Measurements from ENCODE around the gene MYBPHL.
"Not testable (repeated sequence)": the region's sequence is repeated elsewhere in the genome, so short reads cannot be mapped to it uniquely, and the experiment has no call there.

Gene MYBPHL

GRCh38 chr1:109306832-109307273, at the start of gene MYBPHL:
Gene MYBPHL, minus strand, starts transcription at chr1:109307011. Its CDS starts 20 bp downstream, at chr1:109306991.
- DNase-seq: no peak

GRCh38 chr1:109356505-109356904, 49.7 kb upstream of the MYBPHL start:
- no peak for DNase-seq

- DNase-seq: no peak
Measured at GRCh38 chr1:109354929-109355328, 48.1 kb upstream of the MYBPHL start.

GRCh38 chr1:109351457-109351856, 44.6 kb upstream of the MYBPHL start:
- DNase-seq: no peak

GRCh38 chr1:109350655-109351054, 43.8 kb upstream of the MYBPHL start:
- DNase-seq: no peak

- DNase-seq: no peak
Measured at GRCh38 chr1:109350182-109350581, 43.4 kb upstream of the MYBPHL start.

- no peak for DNase-seq
Measured at GRCh38 chr1:109347511-109347910, 40.7 kb upstream of the MYBPHL start.

GRCh38 chr1:109341944-109342930, 35.4 kb upstream of the MYBPHL start:
- DNase-seq: no peak

GRCh38 chr1:109338608-109339007, 31.8 kb upstream of the MYBPHL start:
- DNase-seq: no peak

- no peak for DNase-seq
Measured at GRCh38 chr1:109338091-109338490, 31.3 kb upstream of the MYBPHL start.

GRCh38 chr1:109335091-109335490, 28.3 kb upstream of the MYBPHL start:
- DNase-seq: no peak

- no peak for DNase-seq
Measured at GRCh38 chr1:109331113-109331512, 24.3 kb upstream of the MYBPHL start.

- DNase-seq: no peak
Measured at GRCh38 chr1:109327285-109327684, 20.5 kb upstream of the MYBPHL start.

GRCh38 chr1:109322974-109323373, 16.2 kb upstream of the MYBPHL start:
- DNase-seq: no peak

GRCh38 chr1:109319114-109319513, 12.3 kb upstream of the MYBPHL start:
- no peak for DNase-seq

GRCh38 chr1:109316506-109316905, 9.7 kb upstream of the MYBPHL start:
- DNase-seq: no peak

GRCh38 chr1:109315288-109315687, 8.5 kb upstream of the MYBPHL start:
- DNase-seq: no peak

- no peak for DNase-seq
Measured at GRCh38 chr1:109314795-109315194, 8.0 kb upstream of the MYBPHL start.

GRCh38 chr1:109312978-109313775, 6.4 kb upstream of the MYBPHL start:
- no peak for DNase-seq

GRCh38 chr1:109312246-109312645, 5.4 kb upstream of the MYBPHL start:
- DNase-seq: no peak

- DNase-seq: no peak
Measured at GRCh38 chr1:109309347-109309746, 2.5 kb upstream of the MYBPHL start.

GRCh38 chr1:109307274-109308021, 637 bp upstream of the MYBPHL start:
- no peak for DNase-seq

- not testable (repeated sequence) for DNase-seq
Measured at GRCh38 chr1:109305991-109306390, 820 bp downstream of the MYBPHL start.

Data from GF-D8 (cell line).